SU-DHL-6 (cell line): Measurements from ENCODE around the gene GRIA1.

ENCODE experiments used
- H2AFZ ChIP-seq: fragments of 200-600 bp; sonication (generic); 2 replicates; pipeline ENCODE4 v1.6.1; 2014; ENCODE audit warnings: low read depth, mild to moderate bottlenecking, moderate library complexity, mixed read lengths, antibody characterized with exemption, low read length; ENCODE audit not compliant: severe bottlenecking
- H3F3A ChIP-seq: fragments of 200-600 bp; shearing (Covaris generic); 2 replicates; pipeline ENCODE4 v1.6.0; 2016; ENCODE audit warnings: antibody characterized with exemption, mild to moderate bottlenecking; ENCODE audit not compliant: insufficient read depth
- H3K27ac ChIP-seq: fragments of 200-600 bp; sonication (generic); 2 replicates; pipeline ENCODE4 v1.5.1; 2016; ENCODE audit warnings: low read depth, mild to moderate bottlenecking, low read length, moderate library complexity, mixed read lengths
- H3K27me3 ChIP-seq: fragments of 200-600 bp; sonication (generic), shearing (Covaris generic); 2 replicates; pipeline ENCODE4 v1.6.0; 2014; ENCODE audit warnings: mild to moderate bottlenecking, low read length
- H3K36me3 ChIP-seq: fragments of 200-600 bp; sonication (generic); 2 replicates; pipeline ENCODE4 v1.6.1; 2014; ENCODE audit warnings: mild to moderate bottlenecking, low read length, mixed read lengths
- H3K4me2 ChIP-seq: fragments of 300-600, 200-600 bp; shearing (Covaris generic), sonication (generic); 2 replicates; pipeline ENCODE4 v1.6.0; 2014; ENCODE audit warnings: low read length, low read depth, mild to moderate bottlenecking; ENCODE audit not compliant: poor library complexity, severe bottlenecking
- H3K4me3 ChIP-seq: fragments of 200-600 bp; sonication (generic); 2 replicates; pipeline ENCODE4 v1.5.1; 2014; ENCODE audit warnings: antibody characterized with exemption, low read length, mild to moderate bottlenecking, mixed read lengths; ENCODE audit not compliant: insufficient read depth, poor library complexity, severe bottlenecking
- H3K79me2 ChIP-seq: fragments of 200-600 bp; sonication (generic); 2 replicates; pipeline ENCODE4 v1.6.1; 2014; ENCODE audit warnings: mild to moderate bottlenecking, low read length, moderate library complexity; ENCODE audit not compliant: insufficient read depth
- H3K9ac ChIP-seq: fragments of 200-600 bp; sonication (generic); 2 replicates; pipeline ENCODE4 v1.7.0; 2014; ENCODE audit warnings: mild to moderate bottlenecking, low read length
- H3K9me2 ChIP-seq: fragments of 200-600 bp; sonication (generic); replicated peaks from 2 replicates; pipeline ENCODE4 v1.6.1; 2014; ENCODE audit warnings: low read length; ENCODE audit not compliant: insufficient read depth
- H3K9me3 ChIP-seq: fragments of 200-600 bp; sonication (generic); 2 replicates; pipeline ENCODE4 v1.6.1; 2014; ENCODE audit warnings: low read length, mixed read lengths; ENCODE audit not compliant: insufficient read depth
- H4K20me1 ChIP-seq: fragments of 200-600 bp; sonication (generic); 2 replicates; pipeline ENCODE4 v1.6.1; 2014; ENCODE audit warnings: low read depth, mild to moderate bottlenecking, antibody characterized with exemption, low read length, moderate library complexity, mixed read lengths
- CTCF ChIP-seq: fragments of 200-600 bp; sonication (generic); IDR thresholded peaks from one replicate; pipeline ENCODE4 v1.5.1; 2017; ENCODE audit warnings: antibody characterized with exemption, mild to moderate bottlenecking, low read length, moderate library complexity; ENCODE audit not compliant: insufficient read depth, poor library complexity, severe bottlenecking
- EZH2phosphoT487 ChIP-seq: fragments of 200-600 bp; sonication (generic), shearing (Covaris generic); conservative IDR thresholded peaks from 2 replicates; pipeline ENCODE4 v1.6.1; 2018; ENCODE audit warnings: mild to moderate bottlenecking, antibody characterized with exemption, low read length, moderate library complexity, mixed read lengths

GRIA1 gene

DNA sequence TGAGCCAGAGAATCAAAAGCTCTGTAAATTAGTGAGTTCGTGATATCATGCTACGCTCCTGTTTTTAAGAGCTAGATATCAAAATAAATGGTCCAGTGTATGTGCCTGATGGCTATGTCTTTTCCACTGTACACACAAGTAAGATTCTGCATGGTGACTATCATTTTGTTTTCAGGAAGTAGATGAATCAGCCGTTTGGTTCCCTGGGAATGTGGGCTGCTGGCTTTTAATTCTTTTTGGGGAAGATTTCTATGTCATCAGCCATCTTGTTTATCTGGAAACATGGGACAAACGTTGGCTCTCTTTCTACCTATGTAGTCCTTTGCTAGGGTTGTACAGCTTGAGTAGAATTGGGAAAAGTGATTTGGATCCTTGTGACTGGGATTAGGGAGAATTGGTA lies 126.7 kb downstream of the GRIA1 start:
- H3K27ac ChIP-seq, result no peak overlapping the region
- no peak overlapping the region for H2AFZ ChIP-seq
- H4K20me1 ChIP-seq, result no peaks in the 10 kb centered on the region
- H3K9me2 ChIP-seq, result no peaks in the 10 kb centered on the region
- no peaks in the 10 kb centered on the region for H3K36me3 ChIP-seq
- H3K9me3 ChIP-seq, result no peaks in the 10 kb centered on the region
- no peaks in the 10 kb centered on the region for H3F3A ChIP-seq
- no peak overlapping the region for H3K9ac ChIP-seq
- H3K4me2 ChIP-seq, result no peak overlapping the region
- TF ChIP-seq EZH2phosphoT487, result no peak
- TF ChIP-seq CTCF, result no peak
- no peak overlapping the region for H3K4me3 ChIP-seq
- H3K27me3 ChIP-seq, result no peaks in the 10 kb centered on the region
- H3K79me2 ChIP-seq, result no peaks in the 10 kb centered on the region

DNA sequence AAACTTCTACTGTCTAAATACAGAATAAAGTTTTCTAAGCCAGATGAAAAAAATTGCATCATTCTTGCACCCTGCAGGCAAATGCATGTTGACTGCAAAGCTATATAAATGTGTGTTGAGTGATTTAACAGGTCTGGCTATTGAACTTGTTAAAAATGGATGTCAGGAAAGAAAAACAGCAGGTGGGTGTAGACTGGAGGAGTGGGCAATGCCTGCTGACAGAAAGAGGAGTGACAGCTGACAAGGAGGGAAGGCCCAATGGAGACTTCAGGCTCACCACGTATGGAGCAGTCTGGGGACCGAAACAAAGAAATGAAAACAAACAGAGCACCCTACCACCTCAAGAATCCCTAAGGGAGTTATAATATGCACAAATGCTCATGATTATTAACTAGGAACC lies 127.8 kb downstream of the GRIA1 start:
- no peaks in the 10 kb centered on the region for H3K9me2 ChIP-seq
- no peak overlapping the region for H3K9ac ChIP-seq
- no peak overlapping the region for H2AFZ ChIP-seq
- H3K4me2 ChIP-seq, result no peak overlapping the region
- no peaks in the 10 kb centered on the region for H3K27me3 ChIP-seq
- no peaks in the 10 kb centered on the region for H3K79me2 ChIP-seq
- H3K27ac ChIP-seq, result no peak overlapping the region
- H3F3A ChIP-seq, result no peaks in the 10 kb centered on the region
- no peak for TF ChIP-seq CTCF
- no peak for TF ChIP-seq EZH2phosphoT487
- H4K20me1 ChIP-seq, result no peaks in the 10 kb centered on the region
- no peaks in the 10 kb centered on the region for H3K9me3 ChIP-seq
- no peak overlapping the region for H3K4me3 ChIP-seq
- no peaks in the 10 kb centered on the region for H3K36me3 ChIP-seq

DNA sequence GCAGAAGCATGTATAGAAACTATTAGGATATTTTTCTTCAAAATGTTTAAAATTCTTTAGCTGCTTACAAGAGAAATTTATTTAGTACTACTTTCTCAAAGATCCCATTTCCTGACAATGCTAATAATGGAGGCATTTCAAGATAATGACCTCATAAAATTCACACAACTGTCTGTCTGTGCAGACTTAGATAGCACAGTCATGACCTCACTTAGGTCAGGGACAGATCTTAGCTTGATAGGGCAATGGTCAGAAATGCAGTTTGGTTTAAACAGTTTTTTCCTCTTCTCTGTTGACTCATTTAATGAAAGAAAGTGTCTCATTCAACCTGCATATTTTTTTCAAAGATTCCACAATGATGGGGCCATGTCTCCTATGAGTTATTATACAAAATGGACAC lies 128.4 kb downstream of the GRIA1 start:
- TF ChIP-seq EZH2phosphoT487 (no peak), CTCF (no peak)
- no peak overlapping the region for H2AFZ ChIP-seq
- H3K27me3 ChIP-seq, result no peaks in the 10 kb centered on the region
- H3K9me2 ChIP-seq, result no peaks in the 10 kb centered on the region
- H3K9me3 ChIP-seq, result no peaks in the 10 kb centered on the region
- H3K4me2 ChIP-seq, result no peak overlapping the region
- no peak overlapping the region for H3K4me3 ChIP-seq
- no peaks in the 10 kb centered on the region for H3K79me2 ChIP-seq
- no peak overlapping the region for H3K9ac ChIP-seq
- no peaks in the 10 kb centered on the region for H3K36me3 ChIP-seq
- H3K27ac ChIP-seq, result no peak overlapping the region
- no peaks in the 10 kb centered on the region for H4K20me1 ChIP-seq
- no peaks in the 10 kb centered on the region for H3F3A ChIP-seq

DNA sequence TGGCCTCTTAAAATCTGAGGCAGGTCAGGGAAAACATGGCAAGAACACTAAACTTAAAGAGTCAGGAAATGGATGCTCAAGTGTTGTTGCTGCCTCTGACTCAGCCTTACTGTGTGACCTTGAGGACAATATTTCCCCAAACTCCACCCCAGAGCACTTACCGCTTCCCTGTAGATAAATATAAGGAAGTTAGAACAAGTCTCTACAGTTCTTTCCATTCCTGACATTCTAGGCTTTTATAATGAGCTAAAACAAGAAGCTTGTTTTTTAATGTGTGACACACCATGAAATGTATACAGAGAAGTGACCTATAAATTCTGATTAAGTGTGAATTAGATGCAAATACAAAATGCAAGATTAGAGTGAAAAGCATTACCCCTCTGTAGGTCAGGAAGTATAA lies 129.3 kb downstream of the GRIA1 start:
- Histone ChIP-seq H3K27ac (no peak overlapping the region), H3K9ac (no peak overlapping the region)
- TF ChIP-seq CTCF (no peak), EZH2phosphoT487 (no peak)

More for the DNA sequence above, 129.3 kb downstream of the GRIA1 start:
- Histone ChIP-seq H3K36me3 (no peaks in the 10 kb centered on the region), H3K79me2 (no peaks in the 10 kb centered on the region), H3K9me2 (no peaks in the 10 kb centered on the region), H3F3A (no peaks in the 10 kb centered on the region), H3K27me3 (no peaks in the 10 kb centered on the region), H2AFZ (no peak overlapping the region), H3K4me3 (no peak overlapping the region), H3K9me3 (no peaks in the 10 kb centered on the region), H4K20me1 (no peaks in the 10 kb centered on the region), H3K4me2 (no peak overlapping the region)
